ENCODE results near the gene LGALS7B.
"Not testable (repeated sequence)": the region's sequence is repeated elsewhere in the genome, so short reads cannot be mapped to it uniquely, and the experiment has no call there.

Gene LGALS7B

DNA sequence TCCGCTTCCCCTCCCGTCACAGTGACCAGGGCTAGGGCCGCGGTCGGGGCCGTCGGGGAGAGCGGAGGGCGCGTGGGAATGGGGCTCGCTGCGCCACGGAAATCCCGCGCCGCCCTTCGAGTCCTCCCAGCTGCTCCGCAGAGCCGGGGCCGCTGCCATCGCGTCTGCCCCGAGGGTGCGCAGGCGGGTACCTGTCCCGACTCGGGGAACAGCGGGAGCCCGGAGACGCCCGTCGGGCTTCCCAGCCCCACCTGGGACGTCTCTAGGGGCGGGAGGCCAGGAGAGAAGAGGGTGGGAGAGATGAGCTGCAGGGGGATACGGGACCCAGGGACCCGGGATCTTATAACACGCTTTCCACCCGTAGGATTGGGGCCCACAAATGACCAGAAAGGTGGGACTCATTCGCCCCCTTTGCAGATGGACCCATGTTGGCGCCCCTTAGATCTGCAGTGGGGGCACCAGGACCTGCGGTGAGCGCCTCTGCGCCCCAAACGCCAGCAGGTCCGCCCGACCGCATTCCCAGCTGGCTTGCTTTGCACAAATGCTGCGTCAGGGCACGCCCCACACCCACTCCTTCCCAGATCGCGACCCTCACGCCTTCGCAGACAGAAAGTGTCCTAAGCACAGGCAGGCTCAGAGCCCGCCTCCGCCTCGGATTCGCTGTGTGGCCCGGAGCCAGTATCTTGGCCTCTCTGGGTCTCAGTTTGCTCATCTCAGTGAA is 18.6 kb upstream of the LGALS7B start:
- not testable (repeated sequence) for DNase-seq (ENCODE audit: low read depth)

DNA sequence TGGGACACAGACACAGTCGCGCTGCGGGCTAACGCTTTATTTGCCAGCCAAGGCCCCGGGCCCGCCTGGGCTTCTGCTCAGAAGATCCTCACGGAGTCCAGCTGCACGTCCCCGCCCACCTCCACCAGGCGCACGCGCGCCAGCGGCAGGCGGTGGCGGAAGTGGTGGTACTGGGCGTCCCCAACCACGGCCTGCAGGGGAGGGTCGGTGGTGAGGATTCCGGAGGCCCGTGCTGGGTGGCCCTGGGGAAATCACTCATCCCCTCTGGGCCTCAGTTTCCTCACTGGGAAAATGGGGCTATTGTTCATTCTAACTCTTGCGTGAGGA is 18.1 kb upstream of the LGALS7B start:
- not testable (repeated sequence) for DNase-seq (ENCODE audit: low read depth)

DNA sequence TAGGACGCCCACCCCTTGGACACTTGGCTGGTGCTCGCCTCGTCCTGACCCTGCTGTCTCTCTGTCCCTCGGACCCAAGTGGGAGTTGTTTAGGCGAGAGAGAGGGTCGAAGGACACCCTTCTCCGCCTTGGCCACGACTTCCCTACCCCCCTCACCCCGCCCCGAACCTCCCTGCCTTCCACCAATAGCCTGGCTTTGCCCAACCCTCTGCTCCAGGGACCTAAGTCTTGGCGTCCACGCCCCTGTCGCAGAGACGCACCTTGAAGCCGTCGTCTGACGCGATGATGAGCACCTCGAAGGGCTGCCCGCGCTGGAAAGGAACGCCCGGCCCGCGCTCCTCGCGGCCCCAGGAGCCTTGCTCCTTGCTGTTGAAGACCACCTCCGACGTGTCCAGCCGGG is 17.4 kb upstream of the LGALS7B start:
- DNase-seq (ENCODE audit: low read depth) = not testable (repeated sequence)

- no peak for DNase-seq (ENCODE audit: low read depth)
Measured at GRCh38 chr19:38773469-38774177, 15.4 kb upstream of the LGALS7B start, which contains the start of gene LGALS7. Gene LGALS7, minus strand, starts transcription at chr19:38773517. Its CDS starts 25 bp downstream, at chr19:38773492.

DNA sequence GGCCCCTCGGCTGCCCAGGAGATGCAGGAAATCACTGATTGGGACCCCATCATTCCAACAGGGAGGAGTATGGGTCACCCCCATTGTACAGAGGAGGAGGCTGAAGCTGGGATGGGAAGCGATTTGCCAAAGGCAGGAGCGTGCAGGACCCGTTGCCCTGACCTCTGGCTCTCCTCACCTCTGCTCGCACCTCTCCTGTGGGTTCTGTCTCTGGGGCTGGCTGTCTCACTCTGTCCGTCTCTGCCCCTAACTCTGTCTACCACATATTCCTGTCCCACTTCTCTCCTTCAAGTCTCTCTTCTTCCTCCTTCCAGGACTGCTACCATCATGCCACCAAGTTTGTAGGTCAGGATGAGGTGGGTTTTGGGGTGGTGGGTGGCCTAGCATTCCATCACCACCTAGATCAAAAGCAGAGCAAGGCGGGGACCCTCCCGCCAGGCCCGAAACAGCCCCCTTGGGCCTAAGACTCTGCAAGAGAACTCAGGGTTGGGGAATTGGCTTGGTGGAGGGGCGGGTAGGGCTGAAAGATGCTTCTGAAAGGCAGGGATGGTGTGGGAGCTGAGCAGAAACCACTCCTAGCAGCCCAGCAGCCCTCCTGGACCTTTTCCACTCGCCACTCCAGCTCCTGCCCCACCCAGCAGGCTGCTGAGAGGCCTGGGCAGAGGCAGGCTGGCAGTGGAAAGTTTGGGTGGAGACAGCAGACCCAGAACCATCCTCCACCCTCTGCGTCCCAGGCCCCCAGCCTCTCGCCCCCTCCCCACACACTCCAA is 14.6 kb upstream of the LGALS7B start:
- no peak for DNase-seq (ENCODE audit: low read depth)

- no peak for DNase-seq (ENCODE audit: low read depth)
Measured at GRCh38 chr19:38778733-38779132, 10.3 kb upstream of the LGALS7B start.

DNA sequence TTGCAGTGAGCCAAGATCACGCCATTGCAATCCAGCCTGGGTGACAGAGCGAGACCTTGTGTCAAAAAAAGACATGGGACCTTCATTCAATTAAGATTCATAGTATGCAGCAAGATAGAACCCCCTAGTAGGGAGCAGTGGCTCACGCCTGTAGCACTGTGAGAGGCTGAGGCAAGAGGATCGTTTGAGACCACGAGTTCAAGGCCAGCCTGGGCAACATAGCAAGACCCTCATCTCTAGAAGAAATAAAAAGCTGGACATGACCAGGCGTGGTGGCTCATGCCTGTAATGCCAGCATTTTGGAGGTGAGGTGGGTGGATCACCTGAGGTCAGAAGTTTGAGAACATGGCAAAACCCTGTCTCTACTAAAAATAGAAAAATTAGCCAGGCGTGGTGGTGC is 8.6 kb upstream of the LGALS7B start:
- no peak for DNase-seq (ENCODE audit: low read depth)

GRCh38 chr19:38781058-38781457 is 7.9 kb upstream of the LGALS7B start:
- DNase-seq (ENCODE audit: low read depth) = no peak

GRCh38 chr19:38782212-38782611 is 6.8 kb upstream of the LGALS7B start:
- not testable (repeated sequence) for DNase-seq (ENCODE audit: low read depth)

GRCh38 chr19:38784224-38784623 is 4.8 kb upstream of the LGALS7B start:
- no peak for DNase-seq (ENCODE audit: low read depth)

DNA sequence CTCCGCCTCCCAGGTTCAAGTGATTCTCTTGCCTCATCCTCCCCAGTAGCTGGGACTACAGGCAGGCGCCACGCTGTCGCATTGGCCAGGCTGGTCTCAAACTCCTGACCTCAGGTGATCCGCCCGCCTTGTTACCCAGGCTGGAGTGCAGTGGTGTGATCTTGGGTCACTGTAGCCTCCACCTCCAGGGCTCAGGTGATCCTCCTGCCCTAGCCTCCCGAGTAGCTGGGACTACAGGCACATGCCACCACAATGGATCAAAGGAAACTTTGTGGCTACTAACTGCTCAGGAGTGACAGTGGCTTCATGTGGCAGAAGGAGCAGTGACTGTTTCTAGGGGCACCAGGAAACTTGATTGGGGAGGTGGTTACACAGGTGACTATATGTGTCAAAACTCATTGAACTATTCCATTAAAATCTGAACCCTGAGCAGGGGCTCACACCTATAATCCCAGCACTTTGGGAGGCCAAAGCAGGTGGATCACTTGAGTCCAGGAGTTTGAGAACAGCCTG is 3.8 kb upstream of the LGALS7B start:
- DNase-seq (ENCODE audit: low read depth) = no peak

DNA sequence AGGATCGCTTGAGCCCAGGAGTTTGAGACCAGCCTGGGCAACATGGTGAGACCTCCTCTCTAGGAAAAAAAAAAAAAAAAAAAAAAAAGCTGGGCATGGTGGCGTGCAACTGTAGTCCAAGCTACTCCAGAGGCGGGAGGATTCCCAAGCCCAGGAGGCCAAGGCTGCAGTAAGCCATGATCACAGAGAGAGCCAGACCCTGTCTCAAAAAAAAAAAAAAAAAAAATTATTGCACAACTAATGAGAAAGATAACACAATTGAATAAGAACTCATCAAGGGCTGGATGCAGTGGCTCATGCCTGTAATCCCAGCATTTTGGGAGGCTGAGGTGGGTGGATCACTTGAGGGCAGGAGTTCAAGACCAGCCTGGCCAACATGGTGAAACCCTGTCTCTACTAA is 2.9 kb upstream of the LGALS7B start:
- not testable (repeated sequence) for DNase-seq (ENCODE audit: low read depth)

DNA sequence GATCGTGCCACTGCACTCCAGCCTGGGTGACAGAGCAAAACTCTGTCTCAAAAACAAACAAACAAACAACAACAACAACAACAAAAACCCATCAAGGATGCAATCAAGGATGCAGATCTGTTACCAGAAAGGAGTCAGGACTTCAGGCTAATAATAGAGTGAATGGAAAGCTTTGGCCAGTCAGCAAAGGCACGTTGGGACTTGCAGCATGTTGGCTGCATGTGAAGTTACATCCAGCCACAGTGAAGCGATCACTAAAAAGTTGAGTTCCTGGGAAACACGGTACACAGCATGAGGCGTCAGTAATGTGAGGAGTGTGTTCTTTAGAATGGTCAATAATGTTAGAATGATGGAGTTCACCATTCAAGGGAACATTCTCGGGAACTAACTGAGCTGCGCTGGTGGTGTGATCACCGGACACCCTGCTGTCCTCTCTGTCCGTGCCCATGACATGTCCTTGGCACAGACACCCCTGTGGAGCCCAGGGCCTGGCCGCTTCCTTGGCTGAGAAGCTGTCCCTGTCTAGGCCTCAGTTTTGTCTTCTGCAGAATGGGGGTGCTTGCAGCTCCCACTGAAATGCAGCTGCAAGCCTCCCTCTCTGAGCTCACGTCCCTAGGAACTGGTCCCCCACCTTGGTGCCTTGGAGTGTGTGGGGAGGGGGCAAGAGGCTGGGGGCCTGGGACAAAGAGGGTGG is 2.3 kb upstream of the LGALS7B start:
- DNase-seq (ENCODE audit: low read depth) = no peak

- not testable (repeated sequence) for DNase-seq (ENCODE audit: low read depth)
Measured at GRCh38 chr19:38790507-38791403, 1.8 kb downstream of the LGALS7B start.

DNA sequence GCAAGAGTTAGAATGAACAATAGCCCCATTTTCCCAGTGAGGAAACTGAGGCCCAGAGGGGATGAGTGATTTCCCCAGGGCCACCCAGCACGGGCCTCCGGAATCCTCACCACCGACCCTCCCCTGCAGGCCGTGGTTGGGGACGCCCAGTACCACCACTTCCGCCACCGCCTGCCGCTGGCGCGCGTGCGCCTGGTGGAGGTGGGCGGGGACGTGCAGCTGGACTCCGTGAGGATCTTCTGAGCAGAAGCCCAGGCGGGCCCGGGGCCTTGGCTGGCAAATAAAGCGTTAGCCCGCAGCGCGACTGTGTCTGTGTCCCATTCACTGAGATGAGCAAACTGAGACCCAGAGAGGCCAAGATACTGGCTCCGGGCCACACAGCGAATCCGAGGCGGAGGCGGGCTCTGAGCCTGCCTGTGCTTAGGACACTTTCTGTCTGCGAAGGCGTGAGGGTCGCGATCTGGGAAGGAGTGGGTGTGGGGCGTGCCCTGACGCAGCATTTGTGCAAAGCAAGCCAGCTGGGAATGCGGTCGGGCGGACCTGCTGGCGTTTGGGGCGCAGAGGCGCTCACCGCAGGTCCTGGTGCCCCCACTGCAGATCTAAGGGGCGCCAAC is 2.6 kb downstream of the LGALS7B start:
- not testable (repeated sequence) for DNase-seq (ENCODE audit: low read depth)

DNA sequence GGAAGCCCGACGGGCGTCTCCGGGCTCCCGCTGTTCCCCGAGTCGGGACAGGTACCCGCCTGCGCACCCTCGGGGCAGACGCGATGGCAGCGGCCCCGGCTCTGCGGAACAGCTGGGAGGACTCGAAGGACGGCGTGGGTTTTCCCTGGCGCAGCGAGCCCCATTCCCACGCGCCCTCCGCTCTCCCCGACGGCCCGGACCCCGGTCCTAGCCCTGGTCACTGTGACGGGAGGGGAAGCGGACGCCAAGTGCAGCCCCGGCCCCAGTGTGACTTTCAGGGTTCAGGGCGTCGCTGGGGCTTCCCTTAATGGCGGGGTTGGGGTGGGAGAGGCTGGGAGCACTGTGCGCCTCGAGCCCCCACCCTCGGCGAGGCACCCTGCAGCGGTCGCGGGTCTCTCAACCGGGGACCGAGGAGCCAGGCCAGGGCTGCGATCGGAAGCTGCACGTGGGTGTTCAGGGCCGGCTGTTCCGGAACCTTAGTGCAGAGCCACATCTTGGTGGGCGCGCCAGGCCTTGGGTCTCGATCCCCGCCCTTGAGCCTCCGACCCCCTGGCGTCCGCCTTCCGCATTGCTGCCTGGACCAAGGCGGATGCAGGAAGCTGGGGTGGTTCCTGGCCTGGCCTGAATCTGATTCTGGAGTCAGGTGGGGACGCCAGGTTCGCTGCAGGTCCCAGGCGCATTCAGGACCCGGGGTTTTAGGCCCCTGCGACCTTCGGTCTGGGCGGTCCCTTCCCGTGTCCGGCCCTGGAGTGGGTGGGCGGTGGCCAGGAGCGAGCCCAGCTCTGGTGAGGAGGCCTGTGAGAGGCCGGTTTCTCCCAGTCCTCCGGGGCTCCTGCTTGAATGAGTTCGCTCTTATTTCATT is 3.5 kb downstream of the LGALS7B start:
- DNase-seq (ENCODE audit: low read depth) = no peak

GRCh38 chr19:38793177-38793576 is 4.2 kb downstream of the LGALS7B start:
- DNase-seq (ENCODE audit: low read depth) = no peak

DNA sequence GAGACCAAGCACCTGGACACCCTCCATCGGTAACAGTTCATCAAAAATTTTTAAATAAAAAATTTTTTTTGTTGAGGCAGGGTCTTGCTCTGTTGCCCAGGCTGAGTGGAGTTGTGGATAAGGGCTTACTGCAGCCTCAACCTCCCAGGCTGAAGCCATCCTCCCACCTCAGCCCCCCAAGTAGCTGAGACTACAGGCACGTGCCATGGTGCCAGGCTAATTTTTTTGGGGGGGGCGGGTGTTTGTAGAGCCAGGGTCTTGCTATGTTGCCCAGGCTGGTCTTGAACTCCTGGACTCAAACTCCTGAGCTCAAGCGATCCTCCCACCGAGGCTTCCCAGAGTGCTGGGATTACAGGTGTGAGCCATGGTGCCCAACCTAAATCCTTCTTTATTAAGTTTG is 4.7 kb downstream of the LGALS7B start:
- DNase-seq (ENCODE audit: low read depth) = no peak

DNA sequence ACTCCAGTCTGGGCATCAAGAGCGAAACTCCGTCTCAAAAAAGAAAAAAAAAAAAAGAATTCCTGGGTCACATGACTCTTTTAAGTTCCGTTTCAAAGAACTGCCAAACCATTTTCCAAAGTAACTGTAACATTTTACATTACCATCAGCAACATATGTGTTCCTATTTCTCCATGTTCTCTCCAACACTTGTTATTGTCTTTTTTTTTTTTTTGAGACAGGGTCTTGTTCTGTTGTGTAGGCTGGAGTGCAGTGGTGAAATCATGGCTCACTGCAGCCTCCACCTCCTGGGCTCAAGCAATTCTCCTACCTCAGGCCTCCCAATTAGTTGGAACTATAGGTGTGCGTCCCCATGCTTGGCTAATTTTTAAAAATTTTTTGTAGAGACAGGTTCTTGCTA is 6.5 kb downstream of the LGALS7B start:
- no peak for DNase-seq (ENCODE audit: low read depth)

DNA sequence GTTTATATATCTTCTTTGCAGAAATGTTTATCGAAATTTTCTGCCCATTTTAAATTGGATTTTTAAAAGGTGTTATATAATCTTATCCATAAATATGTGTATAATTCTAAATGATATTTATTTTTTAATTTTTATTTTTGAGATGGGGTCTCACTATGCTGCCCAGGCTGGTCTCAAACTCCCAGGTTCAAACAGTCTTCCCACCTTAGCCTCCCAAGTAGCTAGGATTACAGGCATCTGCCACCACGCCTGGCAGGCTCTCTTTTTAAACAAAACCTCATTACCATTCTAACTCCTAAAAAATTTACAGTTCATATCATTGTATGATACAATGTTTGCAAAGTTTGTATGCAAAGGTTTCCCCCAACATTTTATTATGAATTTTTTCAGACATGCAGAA is 7.2 kb downstream of the LGALS7B start:
- DNase-seq (ENCODE audit: low read depth) = no peak
